Stimulated activated CD4-positive, alpha-beta T cell treated with anti-CD3 and anti-CD28 coated beads, Interleukin-15, amount 100 ng/mL, for 48 hours (primary cell): ENCODE results near the gene PLXNA2.
A peak's percentile ranks its signal among the peaks of the same experiment; 100 is the strongest.

Experiments used
- DNase-seq, 2 donors: peaks; one replicate each; pipeline ENCODE4 v3.0.0-alpha.2; 2020; ENCODE audit warnings: low read depth in 2 of 2

PLXNA2 gene

GRCh38 chr1:208243967-208244916 lies at the start of gene PLXNA2:
Gene PLXNA2 (minus strand): TSS chr1:208244384. CDS start chr1:208217922, 26,462 bp downstream.
- DNase-seq, result peak in 1 of 2 donors; percentile 32

DNA sequence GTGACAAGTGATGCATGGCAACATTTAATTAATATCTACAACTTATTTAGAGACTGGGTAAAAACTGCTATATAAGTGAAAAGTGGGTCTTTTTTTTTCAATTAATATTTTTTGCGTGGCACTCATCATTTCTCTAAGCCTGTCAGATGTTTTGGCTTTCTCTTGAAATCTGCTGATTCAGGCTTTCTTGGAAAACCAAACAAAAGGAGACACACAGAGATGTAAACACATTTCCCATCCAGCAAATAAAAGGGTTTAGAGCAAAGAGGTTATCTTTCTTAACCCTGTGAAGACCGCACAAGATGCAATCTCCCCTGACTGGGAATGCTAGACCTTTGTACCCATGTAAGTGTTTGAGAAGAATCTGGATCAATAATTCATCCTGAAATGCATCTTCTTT lies 48.7 kb upstream of the PLXNA2 start:
- no peak for DNase-seq

GRCh38 chr1:208291923-208292711 lies 47.9 kb upstream of the PLXNA2 start:
- DNase-seq, result no peak

DNA sequence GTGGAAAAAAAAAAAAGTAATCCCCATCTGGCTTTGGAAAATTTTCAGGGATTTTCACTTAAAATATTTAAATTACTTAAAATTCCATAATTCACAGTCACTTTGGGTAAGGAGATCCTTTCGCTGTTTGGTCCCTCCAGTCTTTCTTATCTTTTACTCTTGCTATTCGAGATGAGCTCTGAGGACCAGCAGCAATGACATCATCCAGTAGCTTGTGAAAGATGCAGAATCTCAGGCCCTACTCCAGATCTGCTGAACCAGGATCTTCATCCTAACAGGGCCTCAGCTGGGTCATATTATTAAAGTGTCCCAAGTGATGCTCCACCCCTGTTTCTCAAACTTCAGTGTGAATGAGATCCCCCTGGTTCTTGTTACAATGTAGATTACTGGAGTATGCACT lies 46.9 kb upstream of the PLXNA2 start:
- DNase-seq, result no peak

GRCh38 chr1:208289716-208290115 lies 45.5 kb upstream of the PLXNA2 start:
- DNase-seq, result no peak

- DNase-seq, result no peak
Observed at GRCh38 chr1:208288495-208288894, 44.3 kb upstream of the PLXNA2 start.

GRCh38 chr1:208280681-208281450 lies 36.7 kb upstream of the PLXNA2 start:
- DNase-seq, result no peak

DNA sequence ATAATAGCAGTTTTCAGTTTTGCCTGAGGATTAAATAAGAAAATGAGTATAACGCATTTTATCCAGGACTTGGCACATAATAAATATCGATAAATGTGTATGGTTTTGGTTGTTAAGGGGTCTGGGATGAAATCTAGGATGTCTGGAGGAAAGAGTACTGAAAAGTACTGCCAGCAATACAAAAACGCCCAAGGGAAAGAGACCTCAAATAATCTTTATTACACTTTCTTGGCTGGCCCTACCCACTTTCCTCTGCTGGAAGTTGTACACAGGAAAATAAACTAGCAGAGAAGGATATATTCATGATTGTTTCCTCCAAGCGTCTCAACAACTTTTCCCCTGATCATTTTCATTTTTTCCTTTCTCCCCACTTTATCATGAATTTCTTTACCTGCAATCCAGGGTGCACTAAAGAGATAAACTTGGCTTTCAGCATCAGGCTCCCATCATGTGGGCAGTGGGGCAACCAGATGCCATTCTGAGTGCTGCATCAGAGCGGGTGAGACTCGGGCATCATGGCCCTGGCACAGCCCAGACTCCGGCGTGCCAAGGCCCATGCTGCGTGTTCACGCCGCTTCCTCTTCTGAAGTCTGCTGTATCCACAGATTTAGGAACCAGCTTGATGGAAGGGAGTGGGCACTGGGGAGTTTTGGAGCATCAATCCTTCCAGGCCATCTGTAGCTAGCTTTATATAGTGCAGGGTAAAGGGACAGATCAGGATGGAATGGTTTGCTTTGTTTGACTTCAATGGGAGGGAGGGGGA lies 35.8 kb upstream of the PLXNA2 start:
- no peak for DNase-seq

DNA sequence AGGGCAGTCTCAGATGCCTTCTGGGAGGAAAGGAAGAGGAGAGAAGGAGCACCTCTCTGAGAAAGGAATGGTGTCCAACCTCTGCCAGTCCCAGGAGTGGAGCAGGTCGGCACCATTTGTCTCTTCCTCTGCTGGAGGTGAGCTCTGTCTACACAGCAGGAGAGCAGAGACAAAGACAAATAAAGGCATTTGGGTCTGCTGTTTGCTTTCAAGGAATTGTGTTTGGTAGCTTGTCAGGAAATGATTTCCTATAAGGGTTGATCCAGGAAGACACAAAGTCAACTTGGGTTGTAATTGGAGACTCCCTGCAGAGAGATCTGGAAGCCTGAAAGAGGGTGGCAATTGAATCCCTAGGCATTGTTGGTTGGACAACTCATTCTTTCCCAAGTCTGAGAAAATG lies 34.5 kb upstream of the PLXNA2 start:
- no peak for DNase-seq

- DNase-seq, result no peak
Observed at GRCh38 chr1:208276757-208277435, 32.7 kb upstream of the PLXNA2 start.

DNA sequence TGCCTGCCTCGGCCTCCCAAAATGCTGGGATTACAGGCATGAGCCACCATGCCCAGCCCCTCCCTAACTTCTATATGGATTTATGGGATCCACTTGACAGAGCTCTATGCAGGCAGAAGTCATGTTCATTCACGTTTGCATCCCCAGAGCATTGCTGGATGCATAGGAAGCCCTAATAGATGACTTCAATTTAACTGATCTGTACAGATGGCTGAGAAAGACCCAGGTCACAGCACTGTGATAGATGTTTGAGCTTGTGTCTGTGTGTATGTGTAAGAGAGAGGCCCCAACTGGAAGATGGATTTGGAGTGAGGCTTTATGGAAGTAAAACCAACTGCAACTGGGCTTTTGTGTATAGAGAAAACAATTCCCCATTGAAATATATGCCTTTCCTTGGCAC lies 30.9 kb upstream of the PLXNA2 start:
- DNase-seq, result no peak

DNA sequence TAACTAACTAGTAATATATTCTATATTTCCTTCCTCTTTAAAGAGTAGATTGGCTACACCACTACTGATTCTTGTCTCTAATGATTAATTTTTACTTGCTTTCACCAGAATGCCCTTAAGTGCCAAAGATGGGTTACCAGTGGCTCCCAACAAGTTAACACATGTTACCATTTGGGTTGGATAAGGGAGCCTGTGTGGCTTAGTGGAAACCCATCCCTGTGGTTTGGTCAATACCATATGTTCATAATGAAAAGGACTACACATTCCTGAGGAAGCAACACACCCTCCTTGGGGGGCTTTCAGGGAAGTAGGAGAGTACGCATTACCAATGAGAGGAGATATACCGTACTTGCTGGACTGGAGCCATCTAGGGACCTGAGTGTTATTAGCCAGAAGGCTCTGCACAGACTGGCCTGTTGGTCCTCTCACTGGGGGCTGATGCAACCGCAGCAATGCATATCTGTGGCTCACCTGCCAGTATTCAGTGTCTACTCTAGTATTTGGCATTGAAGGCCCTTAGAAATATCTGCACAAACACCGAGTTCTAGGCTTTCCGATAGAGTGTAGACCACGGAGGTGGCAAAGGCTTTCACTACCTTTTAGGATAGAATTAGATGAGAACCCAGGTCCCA lies 29.3 kb upstream of the PLXNA2 start:
- no peak for DNase-seq

- DNase-seq, result no peak
Observed at GRCh38 chr1:208272713-208273112, 28.5 kb upstream of the PLXNA2 start.

GRCh38 chr1:208272311-208272710 lies 28.1 kb upstream of the PLXNA2 start:
- DNase-seq, result no peak

GRCh38 chr1:208271236-208271635 lies 27.1 kb upstream of the PLXNA2 start:
- no peak for DNase-seq

GRCh38 chr1:208270651-208271141 lies 26.5 kb upstream of the PLXNA2 start:
- no peak for DNase-seq

DNA sequence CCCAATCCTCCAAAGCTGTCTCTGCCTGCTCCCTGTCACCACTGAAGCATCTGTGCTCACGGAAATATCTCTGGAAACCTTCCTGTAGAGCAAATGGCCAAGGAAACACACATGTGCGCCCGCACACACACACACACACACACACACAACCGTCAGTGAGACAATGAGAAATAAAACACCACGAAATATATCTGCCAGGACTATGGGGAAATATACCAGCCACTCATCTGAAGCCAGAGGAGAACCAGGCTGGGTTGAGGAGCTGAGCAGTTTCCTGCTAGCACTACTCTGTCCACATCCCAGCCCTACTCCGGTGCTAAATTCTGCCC lies 25.1 kb upstream of the PLXNA2 start:
- DNase-seq, result no peak

- no peak for DNase-seq
Observed at GRCh38 chr1:208268541-208269337, 24.6 kb upstream of the PLXNA2 start.

GRCh38 chr1:208265525-208265924 lies 21.3 kb upstream of the PLXNA2 start:
- no peak for DNase-seq
